ENCODE data around the gene SLC25A45. TPM values are rescaled to one million over a fixed set of nuclear protein-coding genes. Genes with fewer than 3 reads are reported as not detected.

The SLC25A45 gene
- total and polyA plus RNA-seq, 2 experiments from 2014 or later, result 0.10 to 0.74 TPM

DNA sequence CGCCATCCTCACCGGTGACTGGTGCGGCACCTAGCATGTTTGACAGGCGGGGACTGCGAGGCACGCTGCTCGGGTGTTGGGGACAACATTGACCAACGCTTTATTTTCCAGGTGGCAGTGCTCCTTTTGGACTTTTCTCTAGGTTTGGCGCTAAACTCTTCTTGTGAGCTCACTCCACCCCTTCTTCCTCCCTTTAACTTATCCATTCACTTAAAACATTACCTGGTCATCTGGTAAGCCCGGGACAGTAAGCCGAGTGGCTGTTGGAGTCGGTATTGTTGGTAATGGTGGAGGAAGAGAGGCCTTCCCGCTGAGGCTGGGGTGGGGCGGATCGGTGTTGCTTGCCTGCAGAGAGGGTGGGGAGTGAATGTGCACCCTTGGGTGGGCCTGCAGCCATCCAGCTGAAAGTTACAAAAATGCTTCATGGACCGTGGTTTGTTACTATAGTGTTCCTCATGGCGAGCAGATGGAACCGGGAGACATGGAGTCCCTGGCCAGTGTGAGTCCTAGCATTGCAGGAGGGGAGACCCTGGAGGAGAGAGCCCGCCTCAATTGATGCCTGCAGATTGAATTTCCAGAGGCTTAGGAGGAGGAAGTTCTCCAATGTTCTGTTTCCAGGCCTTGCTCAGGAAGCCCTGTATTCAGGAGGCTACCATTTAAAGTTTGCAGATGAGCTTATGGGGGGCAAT lies 41.2 kb upstream of the SLC25A45 start:
- Mint-ChIP-seq H3K4me3 (peak overlapping the region; percentile 73), H3K9me3 (no peaks in the 10 kb centered on the region; the same call in 2 of the 3 replicates), H3K4me1 (peaks cover 84% of the 10 kb centered on the region), H3K27ac (no peak overlapping the region), H3K36me3 (ENCODE audit: low read depth) (no peaks in the 10 kb centered on the region), H3K27me3 (ENCODE audit: insufficient read depth, low read depth, poor library complexity) (peaks cover 29% of the 10 kb centered on the region)
- Histone ChIP-seq H3K4me2 (peak overlapping the region; percentile 98), H4K20me1 (replicated peaks; ENCODE audit: insufficient read depth) (no peaks in the 10 kb centered on the region), H3K36me3 (ENCODE audit: insufficient read depth) (no peaks in the 10 kb centered on the region), H3K4me3 (peak overlapping the region; percentile 84), H3K27ac (ENCODE audit: low read depth) (no peak overlapping the region), H3K4me1 (ENCODE audit: insufficient read depth) (peaks cover 81% of the 10 kb centered on the region), H3K79me2 (replicated peaks; ENCODE audit: insufficient read depth) (peaks cover 35% of the 10 kb centered on the region), H3K9me2 (ENCODE audit: insufficient read depth) (no peaks in the 10 kb centered on the region), H3F3A (replicated peaks; ENCODE audit: low read depth) (peaks cover 32% of the 10 kb centered on the region), H3K27me3 (ENCODE audit: insufficient read depth) (no peaks in the 10 kb centered on the region), H2AFZ (no peak overlapping the region)
- TF ChIP-seq EZH2phosphoT487 (IDR thresholded peaks at IDR 0.05; ENCODE audit: unreplicated experiment) (no peak), ZNF114 (CRISPR knock-in tag; IDR thresholded peaks at IDR 0.05) (no peak)
- ATAC-seq, result no peak
- DNase-seq (ENCODE audit: low spot score), result no peak

DNA sequence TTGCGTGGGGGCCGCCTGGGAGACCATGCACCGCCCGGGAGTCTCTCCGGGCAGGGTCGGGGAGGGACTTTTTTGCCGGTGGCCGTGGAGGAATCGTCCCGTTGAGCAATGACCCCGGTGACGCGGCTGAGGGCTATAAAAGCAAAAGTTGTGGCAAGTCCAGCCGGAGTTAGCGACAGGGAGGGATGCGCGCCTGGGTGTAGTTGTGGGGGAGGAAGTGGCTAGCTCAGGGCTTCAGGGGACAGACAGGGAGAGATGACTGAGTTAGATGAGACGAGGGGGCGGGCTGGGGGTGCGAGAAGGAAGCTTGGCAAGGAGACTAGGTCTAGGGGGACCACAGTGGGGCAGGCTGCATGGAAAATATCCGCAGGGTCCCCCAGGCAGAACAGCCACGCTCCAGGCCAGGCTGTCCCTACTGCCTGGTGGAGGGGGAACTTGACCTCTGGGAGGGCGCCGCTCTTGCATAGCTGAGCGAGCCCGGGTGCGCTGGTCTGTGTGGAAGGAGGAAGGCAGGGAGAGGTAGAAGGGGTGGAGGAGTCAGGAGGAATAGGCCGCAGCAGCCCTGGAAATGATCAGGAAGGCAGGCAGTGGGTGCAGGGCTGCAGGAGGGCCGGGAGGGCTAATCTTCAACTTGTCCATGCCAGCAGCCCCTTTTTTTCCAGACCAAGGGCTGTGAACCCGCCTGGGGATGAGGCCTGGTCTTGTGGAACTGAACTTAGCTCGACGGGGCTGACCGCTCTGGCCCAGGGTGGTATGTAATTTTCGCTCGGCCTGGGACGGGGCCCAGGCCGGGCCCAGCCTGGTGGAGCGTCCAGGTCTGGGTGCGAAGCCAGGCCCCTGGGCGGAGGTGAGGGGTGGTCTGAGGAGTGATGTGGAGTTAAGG lies 40.4 kb upstream of the SLC25A45 start, which contains the start of gene NEAT1:
Gene NEAT1, plus strand, starts transcription at position 166 of the 883 bp plus-strand sequence.
- peaks cover 35% of the 10 kb centered on the region for H3K79me2 ChIP-seq (replicated peaks; ENCODE audit: insufficient read depth)
- H2AFZ ChIP-seq, result peak within 1 kb of the TSS; percentile 94
- peak within 1 kb of the TSS; percentile 96 for H3K27ac ChIP-seq (ENCODE audit: low read depth)
- TF ChIP-seq ZNF114 (CRISPR knock-in tag; IDR thresholded peaks at IDR 0.05), result no peak
- peak; percentile 81 for TF ChIP-seq CREB1 (CRISPR knock-in tag; IDR thresholded peaks at IDR 0.05; ENCODE audit: low read depth)
- no peak for TF ChIP-seq EZH2phosphoT487 (IDR thresholded peaks at IDR 0.05; ENCODE audit: unreplicated experiment)
- peak; percentile 51; the same call in 1 of the 2 replicates for TF ChIP-seq ZNF462 (CRISPR knock-in tag; IDR thresholded peaks at IDR 0.05)
- TF ChIP-seq EZH2 (IDR thresholded peaks at IDR 0.05; ENCODE audit: low read depth, unreplicated experiment), result no peak
- TF ChIP-seq NANOG (IDR thresholded peaks at IDR 0.05; ENCODE audit: borderline replicate concordance), result no peak
- no peak for TF ChIP-seq CTCF (conservative IDR thresholded peaks at IDR 0.05; ENCODE audit: low read depth in 2 of 2)

More for the DNA sequence above, 40.4 kb upstream of the SLC25A45 start, which contains the start of gene NEAT1:
- H3K36me3 Mint-ChIP-seq (ENCODE audit: low read depth), result no peaks in the 10 kb centered on the region
- H3K27me3 ChIP-seq (ENCODE audit: insufficient read depth), result no peaks in the 10 kb centered on the region
- H3K4me3 Mint-ChIP-seq, result peak within 1 kb of the TSS; percentile 73
- H3K4me3 ChIP-seq, result peak within 1 kb of the TSS; percentile 84
- ATAC-seq (peak; percentile 5), DNase-seq (ENCODE audit: low spot score) (peak; percentile 90)
- no peaks in the 10 kb centered on the region; the same call in 2 of the 3 replicates for H3K9me3 Mint-ChIP-seq
- H3F3A ChIP-seq (replicated peaks; ENCODE audit: low read depth), result peaks cover 35% of the 10 kb centered on the region
- no peaks in the 10 kb centered on the region for H3K36me3 ChIP-seq (ENCODE audit: insufficient read depth)
- H3K9me2 ChIP-seq (ENCODE audit: insufficient read depth), result no peaks in the 10 kb centered on the region
- peaks cover 83% of the 10 kb centered on the region for H3K4me1 Mint-ChIP-seq
- no peaks in the 10 kb centered on the region for H4K20me1 ChIP-seq (replicated peaks; ENCODE audit: insufficient read depth)
- peaks cover 84% of the 10 kb centered on the region for H3K4me1 ChIP-seq (ENCODE audit: insufficient read depth)
- peak within 1 kb of the TSS; percentile 88 for H3K27ac Mint-ChIP-seq
- H3K4me2 ChIP-seq, result peak within 1 kb of the TSS; percentile 98
- H3K27me3 Mint-ChIP-seq (ENCODE audit: insufficient read depth, low read depth, poor library complexity), result peaks cover 29% of the 10 kb centered on the region

Measured in GM23338 (cell line).